ENCODE measurements around the gene POC1A.
A peak's percentile ranks its signal among the peaks of the same experiment; 100 is the strongest.

The POC1A gene

GRCh38 chr3:52154135-52155094, at the start of gene POC1A:
TSS of gene POC1A (minus strand) at chr3:52154423. CDS start at chr3:52154372, 51 bp downstream.
- peak within 1 kb of the TSS; percentile 4 to 94 (median 85) for H3K9ac ChIP-seq (ENCODE audit: low read length in 5 of 5)
- H3K27ac ChIP-seq (ENCODE audit: low read depth, low read length) = peak within 1 kb of the TSS; percentile 85
- no peaks in the 10 kb centered on the region for H3K36me3 ChIP-seq (ENCODE audit: control insufficient read depth in 5 of 5, insufficient read depth in 5 of 5, low read length in 5 of 5)
- H3K4me1 ChIP-seq (ENCODE audit: control insufficient read depth in 5 of 5, insufficient read depth in 5 of 5, low read length in 5 of 5) = peaks cover 4 to 18% (median 11%) of the 10 kb centered on the region in 5 donors
- no peaks in the 10 kb centered on the region for H3K9me3 ChIP-seq (ENCODE audit: control insufficient read depth in 5 of 5, low read length in 5 of 5)
- no peaks in the 10 kb centered on the region for H3K27me3 ChIP-seq (ENCODE audit: control insufficient read depth in 5 of 5, insufficient read depth in 4 of 5, low read length in 5 of 5)
- H3K4me3 ChIP-seq (ENCODE audit: low read depth in 1 of 5, low read length in 5 of 5) = peak within 1 kb of the TSS; percentile 69 to 84 (median 81)

DNA sequence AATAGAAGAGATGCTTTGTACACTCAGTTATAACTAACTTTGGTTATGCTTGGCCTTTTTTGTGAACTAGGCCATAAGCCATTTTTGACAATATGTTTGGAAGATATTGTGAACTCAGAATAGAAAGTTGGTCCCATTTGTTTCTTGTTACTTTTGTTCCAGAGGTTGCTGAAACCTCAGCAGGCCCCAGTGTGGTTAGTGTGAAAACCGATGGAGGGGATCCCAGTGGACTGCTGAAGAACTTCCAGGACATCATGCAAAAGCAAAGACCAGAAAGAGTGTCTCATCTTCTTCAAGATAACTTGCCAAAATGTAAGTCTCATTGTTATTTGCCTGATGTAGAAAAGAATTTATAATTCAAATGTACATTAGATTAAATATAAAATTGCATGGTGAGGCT, 49.5 kb upstream of the POC1A start:
- no peaks in the 10 kb centered on the region for H3K9me3 ChIP-seq (ENCODE audit: control insufficient read depth in 5 of 5, low read length in 5 of 5)
- H3K4me1 ChIP-seq (ENCODE audit: control insufficient read depth in 5 of 5, insufficient read depth in 5 of 5, low read length in 5 of 5) = peaks cover 5 to 46% (median 34%) of the 10 kb centered on the region in 5 donors
- H3K27me3 ChIP-seq (ENCODE audit: control insufficient read depth in 5 of 5, insufficient read depth in 4 of 5, low read length in 5 of 5) = no peaks in the 10 kb centered on the region
- peaks cover 40 to 70% (median 68%) of the 10 kb centered on the region in 5 donors for H3K36me3 ChIP-seq (ENCODE audit: control insufficient read depth in 5 of 5, insufficient read depth in 5 of 5, low read length in 5 of 5)
- H3K4me3 ChIP-seq (ENCODE audit: low read depth in 1 of 5, low read length in 5 of 5) = no peak overlapping the region
- H3K27ac ChIP-seq (ENCODE audit: low read depth, low read length) = no peak overlapping the region
- H3K9ac ChIP-seq (ENCODE audit: low read length in 5 of 5) = no peak overlapping the region

DNA sequence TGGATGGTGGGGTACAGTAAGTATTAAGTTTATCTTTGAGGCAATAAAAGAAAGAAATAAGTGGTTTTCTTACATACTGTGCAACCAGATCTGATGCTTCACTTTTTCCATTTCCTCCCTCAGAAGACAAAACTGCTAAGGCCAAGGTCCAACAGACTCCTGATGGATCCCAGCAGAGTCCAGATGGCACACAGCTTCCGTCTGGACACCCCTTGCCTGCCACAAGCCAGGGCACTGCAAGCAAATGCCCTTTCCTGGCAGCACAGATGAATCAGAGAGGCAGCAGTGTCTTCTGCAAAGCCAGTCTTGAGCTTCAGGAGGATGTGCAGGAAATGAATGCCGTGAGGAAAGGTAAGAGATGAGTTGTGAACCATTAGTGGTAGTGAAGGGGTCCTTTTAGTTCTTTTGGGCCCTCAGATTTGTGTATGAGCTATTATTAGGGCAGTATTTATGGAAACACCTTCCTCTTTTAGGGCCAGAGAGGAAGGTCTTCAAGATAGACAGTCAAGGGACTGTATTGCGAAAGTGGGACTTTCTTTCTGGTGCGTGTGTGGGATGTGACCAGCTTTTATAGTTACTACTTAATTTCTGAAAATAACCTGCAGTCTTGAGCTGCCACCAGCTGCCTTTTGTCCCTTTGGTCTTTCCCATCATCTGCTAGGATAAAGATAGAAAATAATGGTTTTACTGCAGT, 48.3 kb upstream of the POC1A start:
- H3K36me3 ChIP-seq (ENCODE audit: control insufficient read depth in 5 of 5, insufficient read depth in 5 of 5, low read length in 5 of 5) = peaks cover 33 to 59% (median 57%) of the 10 kb centered on the region in 5 donors
- H3K9ac ChIP-seq (ENCODE audit: low read length in 5 of 5) = no peak overlapping the region
- H3K9me3 ChIP-seq (ENCODE audit: control insufficient read depth in 5 of 5, low read length in 5 of 5) = no peaks in the 10 kb centered on the region
- no peak overlapping the region for H3K27ac ChIP-seq (ENCODE audit: low read depth, low read length)
- no peaks in the 10 kb centered on the region for H3K27me3 ChIP-seq (ENCODE audit: control insufficient read depth in 5 of 5, insufficient read depth in 4 of 5, low read length in 5 of 5)
- H3K4me1 ChIP-seq (ENCODE audit: control insufficient read depth in 5 of 5, insufficient read depth in 5 of 5, low read length in 5 of 5) = peaks cover 6 to 55% (median 41%) of the 10 kb centered on the region in 5 donors
- H3K4me3 ChIP-seq (ENCODE audit: low read depth in 1 of 5, low read length in 5 of 5) = no peak overlapping the region

- peaks cover 25 to 48% (median 46%) of the 10 kb centered on the region in 5 donors for H3K36me3 ChIP-seq (ENCODE audit: control insufficient read depth in 5 of 5, insufficient read depth in 5 of 5, low read length in 5 of 5)
- no peaks in the 10 kb centered on the region for H3K9me3 ChIP-seq (ENCODE audit: control insufficient read depth in 5 of 5, low read length in 5 of 5)
- H3K9ac ChIP-seq (ENCODE audit: low read length in 5 of 5) = no peak overlapping the region
- peaks cover 11 to 69% (median 55%) of the 10 kb centered on the region in 5 donors for H3K4me1 ChIP-seq (ENCODE audit: control insufficient read depth in 5 of 5, insufficient read depth in 5 of 5, low read length in 5 of 5)
- H3K27me3 ChIP-seq (ENCODE audit: control insufficient read depth in 5 of 5, insufficient read depth in 4 of 5, low read length in 5 of 5) = no peaks in the 10 kb centered on the region
- H3K4me3 ChIP-seq (ENCODE audit: low read depth in 1 of 5, low read length in 5 of 5) = no peak overlapping the region
- H3K27ac ChIP-seq (ENCODE audit: low read depth, low read length) = peak overlapping the region; percentile 37
Observed at GRCh38 chr3:52200981-52201679, 46.9 kb upstream of the POC1A start.

DNA sequence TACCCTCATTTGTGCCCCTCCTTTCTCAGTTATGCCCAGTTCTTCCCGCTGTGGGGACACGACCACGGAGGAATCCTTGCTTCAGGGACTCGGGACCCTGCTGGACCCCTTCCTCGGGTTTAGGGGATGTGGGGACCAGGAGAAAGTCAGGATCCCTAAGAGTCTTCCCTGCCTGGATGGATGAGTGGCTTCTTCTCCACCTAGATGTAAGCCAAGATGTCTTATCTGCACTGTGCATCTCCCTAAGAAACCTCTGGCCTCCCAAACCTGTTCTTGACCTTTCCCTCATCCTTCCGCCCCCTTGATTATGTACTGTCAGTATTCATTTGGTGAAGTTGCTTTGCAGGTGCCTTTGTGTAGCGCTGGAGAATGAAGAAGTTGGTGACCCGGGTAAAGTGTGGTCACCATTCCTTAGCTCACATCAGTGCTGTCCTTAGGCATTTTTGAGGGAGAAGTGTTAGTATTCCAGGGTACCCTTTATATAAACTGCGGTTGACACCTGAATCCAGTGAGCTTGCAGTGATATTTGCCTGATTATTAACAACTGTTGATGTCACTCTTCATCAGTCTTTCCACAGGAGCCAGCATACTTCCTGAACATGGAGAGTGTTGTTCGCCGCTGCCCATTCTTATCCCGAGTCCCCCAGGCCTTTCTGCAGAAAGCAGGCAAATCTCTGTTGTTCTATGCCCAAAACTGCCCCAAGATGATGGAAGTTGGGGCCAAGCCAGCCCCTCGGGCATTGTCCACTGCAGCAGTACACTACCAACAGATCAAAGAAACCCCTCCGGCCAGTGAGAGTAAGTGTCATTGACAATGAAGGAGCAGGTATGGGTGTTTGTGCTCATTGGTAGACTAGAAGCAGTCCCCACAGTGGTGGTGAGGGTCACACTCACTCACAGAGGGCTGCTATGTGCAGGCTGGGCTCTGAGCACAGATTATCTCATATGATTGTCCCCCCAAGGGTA, 44.7 kb upstream of the POC1A start:
- H3K4me3 ChIP-seq (ENCODE audit: low read depth in 1 of 5, low read length in 5 of 5) = peak overlapping the region; percentile 88 to 96 (median 90)
- peaks cover 10 to 26% (median 24%) of the 10 kb centered on the region in 5 donors for H3K36me3 ChIP-seq (ENCODE audit: control insufficient read depth in 5 of 5, insufficient read depth in 5 of 5, low read length in 5 of 5)
- peaks cover 13 to 78% (median 61%) of the 10 kb centered on the region in 5 donors for H3K4me1 ChIP-seq (ENCODE audit: control insufficient read depth in 5 of 5, insufficient read depth in 5 of 5, low read length in 5 of 5)
- no peaks in the 10 kb centered on the region for H3K9me3 ChIP-seq (ENCODE audit: control insufficient read depth in 5 of 5, low read length in 5 of 5)
- H3K27ac ChIP-seq (ENCODE audit: low read depth, low read length) = peak overlapping the region; percentile 84
- no peaks in the 10 kb centered on the region for H3K27me3 ChIP-seq (ENCODE audit: control insufficient read depth in 5 of 5, insufficient read depth in 4 of 5, low read length in 5 of 5)
- peak overlapping the region; percentile 75 to 96 (median 94) for H3K9ac ChIP-seq (ENCODE audit: low read length in 5 of 5)

DNA sequence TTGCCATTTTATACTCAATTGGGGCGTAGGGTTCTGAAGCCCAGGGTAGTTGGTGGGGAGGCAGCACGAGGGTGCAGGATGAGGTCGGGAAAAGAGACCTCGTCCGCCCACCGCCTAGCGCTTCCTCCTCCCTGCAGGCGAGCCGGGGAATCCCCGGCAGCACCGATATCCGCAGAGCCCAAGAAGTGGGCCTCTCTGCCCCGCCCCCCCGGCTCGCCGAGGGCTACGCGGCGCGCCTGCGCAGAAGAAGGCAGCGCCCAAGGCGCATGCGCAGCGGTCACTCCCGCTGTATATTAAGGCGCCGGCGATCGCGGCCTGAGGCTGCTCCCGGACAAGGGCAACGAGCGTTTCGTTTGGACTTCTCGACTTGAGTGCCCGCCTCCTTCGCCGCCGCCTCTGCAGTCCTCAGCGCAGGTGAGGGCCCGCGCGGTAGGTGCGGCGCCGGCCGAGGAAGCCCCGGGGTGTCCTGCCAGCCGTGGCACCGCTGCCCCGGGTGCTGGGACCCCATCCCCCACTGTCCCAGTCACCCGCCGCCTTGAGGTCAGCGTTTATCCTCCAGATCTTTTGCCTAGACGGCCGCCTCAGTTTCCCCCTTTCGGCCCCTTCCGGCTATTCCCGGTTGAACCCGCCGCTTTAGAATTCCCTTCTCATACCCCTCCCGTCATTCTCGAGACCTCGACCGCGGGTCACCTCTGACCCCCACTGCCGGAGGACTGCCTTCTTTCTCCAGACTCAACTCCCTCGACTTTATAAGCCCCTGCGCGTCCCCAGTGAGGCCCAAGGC, 43.8 kb upstream of the POC1A start, which contains the start of gene ALAS1:
ALAS1 (plus strand) TSS at position 319 of the 784 bp plus-strand sequence. CDS start 1,082 bp downstream, outside the sequence.
- Histone ChIP-seq H3K4me1 (ENCODE audit: control insufficient read depth in 5 of 5, insufficient read depth in 5 of 5, low read length in 5 of 5) (peaks cover 14 to 72% (median 59%) of the 10 kb centered on the region in 5 donors), H3K27ac (ENCODE audit: low read depth, low read length) (peak within 1 kb of the TSS; percentile 84), H3K9me3 (ENCODE audit: control insufficient read depth in 5 of 5, low read length in 5 of 5) (no peaks in the 10 kb centered on the region), H3K4me3 (ENCODE audit: low read depth in 1 of 5, low read length in 5 of 5) (peak within 1 kb of the TSS; percentile 88 to 96 (median 90)), H3K9ac (ENCODE audit: low read length in 5 of 5) (peak within 1 kb of the TSS; percentile 75 to 96 (median 94)), H3K36me3 (ENCODE audit: control insufficient read depth in 5 of 5, insufficient read depth in 5 of 5, low read length in 5 of 5) (peaks cover 5 to 17% (median 16%) of the 10 kb centered on the region in 5 donors), H3K27me3 (ENCODE audit: control insufficient read depth in 5 of 5, insufficient read depth in 4 of 5, low read length in 5 of 5) (no peaks in the 10 kb centered on the region)

- Histone ChIP-seq H3K36me3 (ENCODE audit: control insufficient read depth in 5 of 5, insufficient read depth in 5 of 5, low read length in 5 of 5) (peaks cover under 1 to 11% (median 10%) of the 10 kb centered on the region in 5 donors), H3K4me1 (ENCODE audit: control insufficient read depth in 5 of 5, insufficient read depth in 5 of 5, low read length in 5 of 5) (peaks cover 14 to 72% (median 58%) of the 10 kb centered on the region in 5 donors), H3K9me3 (ENCODE audit: control insufficient read depth in 5 of 5, low read length in 5 of 5) (no peaks in the 10 kb centered on the region), H3K27me3 (ENCODE audit: control insufficient read depth in 5 of 5, insufficient read depth in 4 of 5, low read length in 5 of 5) (no peaks in the 10 kb centered on the region), H3K9ac (ENCODE audit: low read length in 5 of 5) (peak overlapping the region in 3 of 5 donors; percentile 63 to 75 (median 68)), H3K4me3 (ENCODE audit: low read depth in 1 of 5, low read length in 5 of 5) (peak overlapping the region; percentile 77 to 91 (median 90)), H3K27ac (ENCODE audit: low read depth, low read length) (peak overlapping the region; percentile 84)
Observed at GRCh38 chr3:52197499-52197841, 43.2 kb upstream of the POC1A start.

DNA sequence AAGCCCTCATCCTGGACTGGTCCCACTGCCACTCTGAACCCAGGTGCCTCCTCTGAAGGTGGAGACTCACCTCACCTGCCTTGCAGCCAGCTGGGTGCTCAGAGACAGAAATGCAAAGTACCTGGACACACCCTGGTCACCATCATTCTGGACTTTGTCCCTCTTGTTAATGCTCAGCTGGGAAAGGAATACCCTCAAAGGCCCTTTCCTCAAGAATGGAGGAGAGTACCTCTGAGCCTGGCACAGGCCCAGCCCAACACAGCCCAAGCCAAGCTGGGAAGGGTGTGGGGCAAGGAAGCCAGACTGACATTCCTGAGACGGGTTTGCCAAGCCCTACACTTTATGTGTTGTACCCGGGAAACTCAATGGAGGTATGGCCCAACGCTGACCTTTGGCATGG, 42.8 kb upstream of the POC1A start:
- Histone ChIP-seq H3K4me1 (ENCODE audit: control insufficient read depth in 5 of 5, insufficient read depth in 5 of 5, low read length in 5 of 5) (peaks cover 14 to 68% (median 56%) of the 10 kb centered on the region in 5 donors), H3K4me3 (ENCODE audit: low read depth in 1 of 5, low read length in 5 of 5) (peak overlapping the region in 3 of 5 donors; percentile 77 to 91 (median 90)), H3K27ac (ENCODE audit: low read depth, low read length) (peak overlapping the region; percentile 84), H3K27me3 (ENCODE audit: control insufficient read depth in 5 of 5, insufficient read depth in 4 of 5, low read length in 5 of 5) (no peaks in the 10 kb centered on the region), H3K9me3 (ENCODE audit: control insufficient read depth in 5 of 5, low read length in 5 of 5) (no peaks in the 10 kb centered on the region), H3K36me3 (ENCODE audit: control insufficient read depth in 5 of 5, insufficient read depth in 5 of 5, low read length in 5 of 5) (peaks cover 0 to 8% (median 7%) of the 10 kb centered on the region in 5 donors), H3K9ac (ENCODE audit: low read length in 5 of 5) (peak overlapping the region in 1 of 5 donors; percentile 68)

Data from subcutaneous abdominal adipose tissue (tissue), 5 donors.